ENCODE measurements around the gene ZHX3.
A peak's percentile ranks its signal among the peaks of the same experiment; 100 is the strongest.

Gene ZHX3

GRCh38 chr20:41344477-41344876 lies 26.9 kb upstream of the ZHX3 start:
- Histone ChIP-seq H3K9me3 (ENCODE audit: insufficient read depth, low read depth, low read length) (no peaks in the 10 kb centered on the region), H2AFZ (ENCODE audit: low read length) (no peak overlapping the region), H3K9me2 (replicated peaks; ENCODE audit: low read depth, low read length) (no peaks in the 10 kb centered on the region), H3K36me3 (ENCODE audit: insufficient read depth, low read length) (no peaks in the 10 kb centered on the region), H3K4me1 (ENCODE audit: insufficient read depth, low read length, poor library complexity, severe bottlenecking) (no peaks in the 10 kb centered on the region), H3K9ac (ENCODE audit: low read depth, low read length, poor library complexity, severe bottlenecking) (no peak overlapping the region), H3K4me3 (ENCODE audit: low read length, poor library complexity, severe bottlenecking) (no peak overlapping the region), H3K79me2 (ENCODE audit: insufficient read depth, low read length) (no peaks in the 10 kb centered on the region), H3K27me3 (ENCODE audit: insufficient read depth, low read length, poor library complexity, severe bottlenecking) (no peaks in the 10 kb centered on the region), H3F3A (ENCODE audit: low read depth) (no peaks in the 10 kb centered on the region), H4K20me1 (ENCODE audit: insufficient read depth, low read length, poor library complexity, severe bottlenecking) (no peaks in the 10 kb centered on the region), H3K4me2 (ENCODE audit: low read depth, low read length, poor library complexity, severe bottlenecking) (no peak overlapping the region)
- TF ChIP-seq CTCF (conservative IDR thresholded peaks at IDR 0.05; ENCODE audit: low read length) (no peak), EZH2phosphoT487 (IDR thresholded peaks at IDR 0.05; ENCODE audit: borderline replicate concordance) (no peak)

GRCh38 chr20:41342474-41343464 lies 25.2 kb upstream of the ZHX3 start:
- no peaks in the 10 kb centered on the region for H3F3A ChIP-seq (ENCODE audit: low read depth)
- H3K4me3 ChIP-seq (ENCODE audit: low read length, poor library complexity, severe bottlenecking): no peak overlapping the region
- H3K9ac ChIP-seq (ENCODE audit: low read depth, low read length, poor library complexity, severe bottlenecking): no peak overlapping the region
- no peak overlapping the region for H2AFZ ChIP-seq (ENCODE audit: low read length)
- TF ChIP-seq EZH2phosphoT487 (IDR thresholded peaks at IDR 0.05; ENCODE audit: borderline replicate concordance) (no peak), CTCF (conservative IDR thresholded peaks at IDR 0.05; ENCODE audit: low read length) (no peak)
- H3K4me1 ChIP-seq (ENCODE audit: insufficient read depth, low read length, poor library complexity, severe bottlenecking): no peaks in the 10 kb centered on the region
- H3K9me3 ChIP-seq (ENCODE audit: insufficient read depth, low read depth, low read length): no peaks in the 10 kb centered on the region
- H3K27me3 ChIP-seq (ENCODE audit: insufficient read depth, low read length, poor library complexity, severe bottlenecking): no peaks in the 10 kb centered on the region
- H3K36me3 ChIP-seq (ENCODE audit: insufficient read depth, low read length): no peaks in the 10 kb centered on the region
- H3K9me2 ChIP-seq (replicated peaks; ENCODE audit: low read depth, low read length): no peaks in the 10 kb centered on the region
- no peak overlapping the region for H3K4me2 ChIP-seq (ENCODE audit: low read depth, low read length, poor library complexity, severe bottlenecking)
- no peaks in the 10 kb centered on the region for H4K20me1 ChIP-seq (ENCODE audit: insufficient read depth, low read length, poor library complexity, severe bottlenecking)
- H3K79me2 ChIP-seq (ENCODE audit: insufficient read depth, low read length): no peaks in the 10 kb centered on the region

GRCh38 chr20:41340327-41341055 lies 23.0 kb upstream of the ZHX3 start, which contains the start of gene LPIN3:
LPIN3 (plus strand) TSS chr20:41340821; CDS start chr20:41345804, 4,983 bp downstream.
- no peaks in the 10 kb centered on the region for H3K9me3 ChIP-seq (ENCODE audit: insufficient read depth, low read depth, low read length)
- H3K79me2 ChIP-seq (ENCODE audit: insufficient read depth, low read length): no peaks in the 10 kb centered on the region
- no peaks in the 10 kb centered on the region for H3K27me3 ChIP-seq (ENCODE audit: insufficient read depth, low read length, poor library complexity, severe bottlenecking)
- no peak within 1 kb of the TSS for H2AFZ ChIP-seq (ENCODE audit: low read length)
- H3K9ac ChIP-seq (ENCODE audit: low read depth, low read length, poor library complexity, severe bottlenecking): no peak within 1 kb of the TSS
- H3K4me3 ChIP-seq (ENCODE audit: low read length, poor library complexity, severe bottlenecking): no peak within 1 kb of the TSS
- no peaks in the 10 kb centered on the region for H3K36me3 ChIP-seq (ENCODE audit: insufficient read depth, low read length)
- TF ChIP-seq CTCF (conservative IDR thresholded peaks at IDR 0.05; ENCODE audit: low read length): no peak
- no peak for TF ChIP-seq EZH2phosphoT487 (IDR thresholded peaks at IDR 0.05; ENCODE audit: borderline replicate concordance)
- no peaks in the 10 kb centered on the region for H4K20me1 ChIP-seq (ENCODE audit: insufficient read depth, low read length, poor library complexity, severe bottlenecking)
- peak within 1 kb of the TSS; percentile 7 for H3K4me2 ChIP-seq (ENCODE audit: low read depth, low read length, poor library complexity, severe bottlenecking)
- H3K9me2 ChIP-seq (replicated peaks; ENCODE audit: low read depth, low read length): no peaks in the 10 kb centered on the region
- H3F3A ChIP-seq (ENCODE audit: low read depth): no peaks in the 10 kb centered on the region
- H3K4me1 ChIP-seq (ENCODE audit: insufficient read depth, low read length, poor library complexity, severe bottlenecking): no peaks in the 10 kb centered on the region
